Superior temporal gyrus (tissue), 1 donor: Measurements from ENCODE around the gene CCL16.
"Not testable (repeated sequence)": the region's sequence is repeated elsewhere in the genome, so short reads cannot be mapped to it uniquely, and the experiment has no call there.

Experiments
- DNase-seq: peaks from one replicate; pipeline ENCODE4 v3.0.0-alpha.2; 2016; ENCODE audit errors: extremely low spot score

Gene CCL16, protein sequence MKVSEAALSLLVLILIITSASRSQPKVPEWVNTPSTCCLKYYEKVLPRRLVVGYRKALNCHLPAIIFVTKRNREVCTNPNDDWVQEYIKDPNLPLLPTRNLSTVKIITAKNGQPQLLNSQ

DNA sequence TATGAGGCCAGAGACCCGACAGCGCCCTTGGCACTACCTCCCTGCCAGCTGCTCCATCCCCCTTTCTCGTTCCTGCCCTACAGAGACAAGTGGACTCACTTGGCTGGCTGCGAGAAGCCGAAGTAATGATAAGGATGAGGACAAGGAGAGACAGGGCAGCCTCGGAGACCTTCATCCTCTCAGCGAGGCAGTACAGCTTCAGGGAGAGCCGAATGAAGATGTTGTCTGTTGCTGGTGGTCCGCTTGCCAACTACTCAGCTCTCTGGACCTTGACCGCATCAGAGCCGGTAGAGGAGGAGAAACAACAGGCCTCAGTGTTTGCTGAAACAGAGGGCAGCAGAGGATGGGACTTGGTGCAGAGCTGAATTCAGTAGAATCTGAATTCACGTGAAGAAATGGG, at the start of gene CCL16:
CCL16 (minus strand) TSS at position 252 of the 400 bp plus-strand sequence; CDS start at position 175, 77 bp downstream.
- DNase-seq = no peak

DNA sequence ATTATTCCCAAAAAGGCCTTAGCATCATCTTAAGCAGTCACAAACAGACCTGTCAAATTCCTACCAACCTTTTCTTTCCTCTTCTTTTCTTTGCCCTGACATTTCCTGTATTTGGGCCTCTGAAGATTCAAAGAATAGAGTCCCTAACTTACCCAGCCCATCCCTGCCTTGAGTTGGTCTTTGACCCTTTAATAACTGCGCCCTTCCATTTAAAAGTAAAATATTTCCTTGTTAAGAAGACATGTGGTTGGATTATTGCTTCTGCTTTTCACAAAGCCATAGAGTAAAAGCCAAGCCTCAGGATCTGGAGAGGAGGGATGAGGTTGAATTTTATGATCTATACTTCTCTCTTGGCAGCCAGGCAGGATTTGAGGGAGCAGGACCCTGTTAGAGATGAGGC, 49.7 kb upstream of the CCL16 start:
- DNase-seq = no peak

DNA sequence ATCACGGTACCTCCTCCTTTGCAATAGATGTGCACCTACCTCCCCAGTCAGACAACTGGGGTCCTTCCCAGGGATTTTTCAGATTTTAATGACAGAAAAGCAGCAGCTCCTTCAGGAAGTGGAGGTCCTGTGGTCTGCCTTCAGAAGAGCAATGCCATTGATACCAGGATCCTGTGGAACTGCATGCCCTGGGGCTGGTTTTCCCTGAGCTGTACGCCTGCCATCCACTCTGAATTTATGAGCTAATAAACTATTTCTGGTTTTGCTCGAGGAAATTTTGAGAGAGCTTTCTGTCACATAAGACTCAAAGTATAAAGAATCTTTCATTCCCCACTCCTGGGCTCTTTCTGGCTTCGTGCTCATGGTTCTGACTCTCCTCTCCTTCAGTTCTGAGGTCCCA, 46.5 kb upstream of the CCL16 start:
- no peak for DNase-seq

DNA sequence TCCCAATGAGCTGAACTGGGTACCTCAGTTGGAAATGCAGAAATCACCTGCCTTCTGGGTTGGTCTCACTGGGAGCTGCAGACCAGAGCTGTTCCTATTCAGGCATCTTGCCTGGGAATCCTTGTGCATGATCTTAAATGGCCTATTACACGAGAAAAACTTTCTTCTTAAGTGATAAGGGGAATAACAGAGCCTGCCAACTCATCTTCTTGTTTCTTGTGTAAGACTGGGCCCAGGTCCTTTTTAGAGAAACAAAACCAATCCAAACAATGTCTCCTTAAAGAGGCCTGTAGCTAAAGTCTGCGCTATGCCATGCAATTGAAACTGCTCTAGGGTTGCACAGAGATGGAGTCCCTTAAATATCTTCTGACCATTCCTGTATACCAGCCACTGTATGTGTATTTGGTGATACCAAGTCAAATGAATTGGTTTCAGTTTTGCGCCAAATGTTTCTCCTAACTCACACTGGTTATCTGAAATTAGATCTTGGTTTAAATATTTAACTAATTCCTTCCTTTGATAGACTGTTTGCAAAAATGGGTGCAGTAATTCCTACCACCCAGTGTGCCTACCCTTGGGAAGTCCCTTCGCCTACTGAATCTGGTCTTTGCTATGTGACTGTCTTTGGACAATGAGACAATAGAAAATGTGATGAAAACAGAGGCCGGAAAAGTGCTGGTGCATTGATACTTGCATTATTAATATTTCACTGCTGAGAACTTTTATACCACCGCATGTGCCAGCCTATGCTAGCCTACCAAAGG, 43.0 kb upstream of the CCL16 start:
- DNase-seq = no peak

DNA sequence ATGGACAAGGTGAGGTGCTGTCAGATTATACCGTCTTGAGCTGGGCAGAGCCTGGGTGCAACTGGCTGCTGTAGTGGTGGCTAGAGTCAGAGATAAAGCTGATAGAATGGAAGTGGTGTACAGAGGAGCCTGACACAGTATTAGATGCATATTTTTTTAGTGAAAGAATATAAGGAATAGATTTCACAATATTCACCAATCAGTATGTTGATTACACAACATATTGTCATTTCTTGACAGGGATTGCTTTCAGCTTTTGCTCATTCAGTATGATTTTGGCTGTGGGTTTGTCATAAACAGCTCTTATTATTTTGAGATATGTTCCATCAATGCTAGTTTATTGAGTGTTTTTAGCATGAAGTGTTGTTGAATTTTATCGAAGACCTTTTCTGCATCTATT, 38.1 kb upstream of the CCL16 start:
- no peak for DNase-seq

DNA sequence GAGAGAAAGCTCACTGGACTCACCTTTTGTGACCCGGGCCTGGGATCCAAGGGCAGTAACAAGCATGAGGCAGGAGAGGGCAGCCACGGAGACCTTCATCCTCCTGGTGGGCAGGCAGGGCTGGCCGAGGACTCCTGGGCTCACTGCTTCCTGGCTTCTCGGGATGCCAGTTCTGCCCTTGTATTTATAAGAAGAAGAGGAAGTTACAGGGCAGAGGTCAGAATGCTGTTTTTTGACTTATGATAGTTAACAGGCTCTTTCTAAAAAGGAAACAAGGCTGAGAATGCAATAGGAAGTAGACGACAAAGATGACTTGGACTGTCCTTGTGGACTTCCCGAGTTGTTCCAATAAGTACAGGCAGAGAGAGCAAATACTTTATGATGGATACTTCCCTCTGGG, 36.5 kb upstream of the CCL16 start, which contains the start of gene CCL23:
CCL23 (minus strand) TSS at position 174 of the 400 bp plus-strand sequence; CDS start at position 99, 75 bp downstream.
- DNase-seq = no peak

DNA sequence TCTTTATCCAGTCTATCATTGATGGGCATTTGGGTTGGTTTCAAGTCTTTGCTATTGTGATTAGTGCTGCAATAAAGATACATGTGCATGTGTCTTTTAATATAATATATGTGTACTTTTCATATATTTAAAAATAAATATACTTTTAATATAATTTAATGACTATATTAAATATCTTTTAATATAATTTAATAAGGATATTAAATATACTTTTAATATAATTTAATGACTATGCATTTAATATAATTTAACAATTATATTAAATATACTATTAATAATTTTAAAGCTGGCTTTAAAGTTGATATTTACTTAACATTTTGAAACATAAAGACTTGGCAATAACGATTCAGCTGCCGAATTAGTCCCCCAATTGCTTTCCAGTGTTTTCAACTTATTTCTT, 35.3 kb upstream of the CCL16 start:
- DNase-seq = no peak

DNA sequence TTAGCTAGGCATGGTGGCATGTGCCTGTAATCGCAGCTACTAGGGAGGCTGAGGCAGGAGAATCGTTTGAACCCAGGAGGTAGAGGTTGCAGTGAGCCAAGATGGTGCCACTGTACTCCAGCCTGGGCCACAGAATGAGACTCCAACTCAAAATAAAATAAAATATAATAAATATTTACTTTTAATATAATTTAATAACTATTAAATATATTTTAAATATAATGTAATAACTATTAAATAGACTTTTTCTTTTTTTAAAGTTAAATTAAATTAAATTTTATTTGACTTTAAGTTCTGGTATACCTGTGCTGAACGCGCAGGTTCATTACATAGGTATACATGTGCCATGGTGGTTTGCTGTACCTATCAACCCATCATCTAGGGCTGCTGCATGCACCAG, 34.6 kb upstream of the CCL16 start:
- DNase-seq = not testable (repeated sequence)

DNA sequence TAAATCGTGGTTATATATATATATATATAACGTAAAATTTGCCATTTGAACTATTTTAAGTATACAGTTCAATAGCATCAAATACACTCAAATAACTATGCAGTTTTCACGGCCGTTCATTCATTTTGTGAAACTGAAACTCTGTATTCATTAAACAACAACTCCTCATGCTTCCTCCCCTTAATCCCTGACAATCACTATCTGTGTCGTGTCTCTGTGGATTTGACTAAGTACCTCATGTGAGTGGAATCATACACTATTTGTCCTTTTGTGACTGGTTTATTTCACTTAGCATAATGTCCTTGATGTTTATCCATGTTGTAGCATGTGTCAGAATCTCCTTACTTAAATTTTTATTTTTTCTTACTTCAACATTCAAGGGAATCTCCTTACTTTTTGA, 33.6 kb upstream of the CCL16 start:
- no peak for DNase-seq

DNA sequence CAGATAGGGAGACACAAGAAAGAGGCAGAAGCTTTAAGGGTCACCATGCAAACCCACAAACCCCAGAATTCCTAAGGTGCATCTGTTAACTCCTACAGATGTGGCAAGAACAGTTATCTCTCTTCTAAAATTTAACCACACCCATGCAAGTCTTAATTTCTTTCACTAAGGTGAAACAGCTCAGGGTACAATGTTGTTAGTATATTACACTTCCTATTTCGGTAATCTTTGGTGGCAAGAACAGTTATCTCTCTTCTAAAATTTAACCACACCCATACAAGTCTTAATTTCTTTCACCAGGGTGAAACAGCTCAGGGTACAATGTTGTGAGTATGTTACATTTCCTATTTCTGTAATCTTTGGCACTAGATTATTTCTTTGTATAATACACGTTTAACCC, 29.9 kb upstream of the CCL16 start:
- DNase-seq = no peak

DNA sequence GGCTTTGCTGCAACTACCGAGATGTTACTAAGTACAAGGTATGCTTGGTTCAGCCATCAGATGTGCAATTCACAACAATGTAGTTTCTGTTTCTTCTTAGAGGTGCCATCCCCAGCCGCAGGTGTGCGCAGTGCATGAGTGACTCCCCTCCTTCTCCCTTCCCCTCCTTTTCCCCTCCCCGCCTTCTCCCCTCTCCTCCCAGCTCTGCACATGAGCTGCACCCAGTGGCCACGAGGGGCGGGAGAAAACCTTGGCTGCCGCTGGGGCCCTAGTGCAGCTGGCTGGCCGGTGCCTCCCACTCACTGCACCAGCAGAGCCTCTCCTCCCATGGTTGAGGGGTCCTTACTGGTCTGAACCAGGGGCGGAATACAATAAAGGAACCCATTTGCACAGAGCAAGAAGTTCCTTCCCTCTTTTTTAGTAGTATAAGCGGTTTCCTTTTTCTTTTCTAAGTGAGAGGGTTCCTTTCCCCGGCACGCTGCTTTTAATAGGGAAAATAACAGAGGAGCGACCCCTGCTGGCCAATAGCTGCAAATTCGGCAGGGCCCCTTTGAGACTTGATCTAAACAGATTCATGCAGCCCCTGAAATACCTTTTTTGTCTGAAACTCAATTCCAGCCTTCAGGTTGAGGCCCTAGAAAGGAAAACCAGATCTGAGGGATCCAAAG, 27.8 kb upstream of the CCL16 start:
- no peak for DNase-seq

DNA sequence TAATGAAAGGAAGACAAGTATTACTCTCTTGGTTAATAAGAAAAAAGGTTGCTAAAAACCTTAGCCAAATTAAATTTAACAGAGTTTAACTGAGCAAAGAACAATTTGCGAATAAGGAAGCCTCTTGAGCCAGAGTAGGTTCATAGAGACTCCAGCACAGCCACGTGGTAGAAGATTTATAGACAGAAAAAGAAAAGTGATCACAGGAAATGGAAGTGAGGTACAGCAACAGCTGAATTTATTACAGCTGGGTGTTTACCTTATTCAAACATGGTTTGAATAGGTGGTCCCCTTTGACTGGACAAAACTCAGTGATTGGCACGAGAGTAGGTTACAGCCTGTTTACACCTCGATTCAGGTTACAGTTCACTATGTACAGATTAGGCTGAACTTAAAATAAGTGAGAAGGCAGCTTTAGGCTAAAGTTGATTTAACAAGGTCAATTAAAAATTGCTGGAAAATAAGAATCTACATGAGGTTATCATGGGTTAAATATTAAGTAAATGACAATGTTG, 23.4 kb upstream of the CCL16 start:
- no peak for DNase-seq

DNA sequence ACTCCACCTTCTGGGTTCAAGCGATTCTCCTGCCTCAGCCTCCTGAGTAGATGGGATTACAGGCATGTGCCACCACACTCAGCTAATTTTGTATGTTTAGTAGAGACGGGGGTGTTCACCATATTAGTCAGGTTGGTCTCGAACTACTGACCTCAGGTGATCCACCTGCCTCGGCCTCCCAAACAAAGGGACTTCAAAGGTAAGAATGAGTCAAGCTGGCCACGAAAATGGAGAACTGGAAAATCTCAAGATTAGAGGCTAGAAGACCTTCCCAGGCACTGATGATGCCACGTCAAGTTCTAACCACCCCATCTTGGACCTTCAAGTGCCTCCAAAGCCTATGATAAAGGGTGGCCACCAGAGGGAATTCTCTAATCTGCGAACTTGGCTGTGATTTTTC, 21.3 kb upstream of the CCL16 start:
- no peak for DNase-seq

DNA sequence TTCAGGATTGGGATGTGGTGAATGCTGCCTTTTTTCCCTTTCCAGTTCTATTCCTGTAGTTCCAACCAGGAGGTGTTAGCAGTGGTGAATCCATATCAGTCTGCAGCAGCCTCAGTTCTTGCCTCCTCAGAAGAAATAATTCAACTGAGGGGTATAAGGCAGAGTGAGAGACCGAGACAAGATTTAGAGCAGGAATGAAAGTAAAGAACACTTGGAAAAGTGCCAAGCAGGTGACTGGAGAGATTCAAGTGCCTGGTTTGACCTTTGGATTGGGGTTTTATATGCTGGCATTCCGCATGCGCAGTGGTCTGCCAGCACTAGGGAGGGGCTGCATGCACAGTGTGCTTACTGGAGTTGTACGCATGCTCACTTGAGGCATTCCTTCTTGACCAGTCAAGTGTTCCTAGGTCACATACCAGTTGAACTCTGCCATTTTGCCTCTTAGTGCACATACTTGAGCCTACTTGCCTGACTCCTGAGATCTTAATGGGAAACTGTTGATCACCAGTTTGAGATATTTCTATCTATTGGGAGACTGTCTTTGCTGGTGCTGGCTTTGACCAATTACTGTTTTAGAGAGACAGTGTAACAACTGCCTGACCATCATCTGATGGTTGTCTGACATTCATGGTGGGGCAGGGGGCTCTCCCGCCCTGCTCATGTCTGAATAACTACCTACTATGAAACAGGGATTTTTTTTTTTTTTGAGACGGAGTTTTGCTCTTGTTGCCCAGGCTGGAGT, 20.7 kb upstream of the CCL16 start:
- no peak for DNase-seq

DNA sequence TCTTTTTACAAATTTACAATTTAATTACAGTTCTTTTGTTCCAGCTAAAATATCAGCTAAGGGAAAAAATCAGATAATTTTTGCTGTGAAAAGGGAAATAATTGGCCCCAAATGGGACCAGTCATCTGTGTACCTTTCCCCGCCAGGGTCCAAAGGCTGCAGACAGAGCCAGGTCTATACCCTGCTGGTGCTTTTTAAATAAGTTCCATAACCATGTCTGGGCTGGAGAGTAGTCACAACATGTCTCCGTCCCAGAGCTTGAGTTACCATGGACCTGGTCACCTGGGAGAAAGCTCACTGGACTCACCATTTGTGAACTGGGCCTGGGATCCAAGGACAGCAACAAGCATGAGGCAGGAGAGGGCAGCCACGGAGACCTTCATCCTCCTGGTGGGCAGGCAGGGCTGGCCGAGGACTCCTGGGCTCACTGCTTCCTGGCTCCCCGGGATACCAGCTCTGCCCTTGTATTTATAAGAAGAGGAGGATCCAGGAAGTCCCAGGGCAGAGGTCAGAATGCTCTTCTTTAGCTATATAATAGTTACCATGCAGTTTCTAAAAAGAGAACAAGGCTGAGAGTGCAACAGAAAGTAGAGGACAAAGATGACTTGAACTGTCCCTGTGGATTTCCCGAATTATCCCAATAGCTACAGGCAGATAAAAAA, 19.9 kb upstream of the CCL16 start, which contains the start of gene CCL15:
CCL15 (minus strand) TSS at position 444 of the 662 bp plus-strand sequence; CDS start at position 383, 61 bp downstream.
- no peak for DNase-seq

DNA sequence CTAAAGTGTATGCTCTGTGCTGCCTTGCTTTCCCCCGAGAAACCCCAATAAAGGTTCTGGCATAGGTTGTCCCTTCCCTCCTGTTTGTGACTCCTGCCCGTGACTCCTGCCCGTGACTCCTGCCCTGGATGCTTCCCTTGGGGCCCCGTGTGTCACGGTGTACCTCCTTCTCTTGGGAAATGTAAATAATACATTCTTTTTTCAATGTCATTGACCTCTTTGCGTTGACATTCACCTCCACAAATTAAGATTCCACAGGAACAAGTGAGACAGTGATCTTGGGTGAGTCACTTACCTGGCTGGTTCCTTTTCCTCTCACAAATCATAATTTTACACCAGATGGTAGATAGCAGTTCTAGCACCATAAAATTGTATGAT, 19.4 kb upstream of the CCL16 start:
- DNase-seq = no peak

DNA sequence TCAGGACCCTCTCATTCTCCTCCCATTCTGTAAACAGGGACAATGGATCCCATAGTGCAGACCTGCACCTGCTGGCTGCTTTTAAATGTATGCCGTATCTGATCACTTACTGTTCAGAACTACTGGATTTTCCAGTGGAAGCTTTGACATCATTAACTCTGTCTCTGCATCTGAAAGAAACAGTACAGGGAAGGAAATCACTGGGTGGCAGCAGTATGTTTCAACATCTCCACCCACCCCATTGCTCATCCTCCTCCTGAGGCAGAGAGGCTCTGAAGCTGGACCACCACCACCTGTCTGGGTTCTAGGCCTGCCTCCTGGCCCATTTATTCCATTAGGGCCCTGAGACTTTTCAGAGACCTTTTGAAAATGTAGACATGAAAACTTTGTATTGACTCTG, 17.5 kb upstream of the CCL16 start:
- DNase-seq = no peak

DNA sequence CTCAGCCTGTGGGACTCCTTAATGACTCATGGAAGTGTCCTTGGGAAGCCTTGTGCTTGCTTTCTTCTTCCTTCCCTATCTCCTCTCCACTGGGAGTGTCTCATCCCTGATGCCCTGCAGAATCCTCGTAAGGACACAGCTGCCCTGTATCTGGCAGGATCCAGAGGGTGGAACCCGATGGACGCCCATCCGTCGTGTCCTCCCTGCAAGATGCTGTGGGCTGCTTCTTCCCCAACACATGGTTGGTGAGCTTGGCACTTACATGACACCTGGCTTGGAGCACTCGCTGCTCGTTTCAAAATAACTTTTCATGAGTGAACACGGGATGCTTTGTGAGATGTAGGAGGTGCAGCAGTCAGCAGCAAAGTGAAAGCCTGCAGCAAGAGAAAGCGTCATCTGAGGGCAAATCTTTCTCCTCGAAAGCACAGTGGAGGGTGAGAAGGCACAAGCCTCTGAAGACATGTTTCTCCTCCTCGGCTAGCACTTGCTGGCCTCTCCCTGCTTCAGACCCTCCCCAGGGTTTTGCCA, 16.8 kb upstream of the CCL16 start:
- no peak for DNase-seq

DNA sequence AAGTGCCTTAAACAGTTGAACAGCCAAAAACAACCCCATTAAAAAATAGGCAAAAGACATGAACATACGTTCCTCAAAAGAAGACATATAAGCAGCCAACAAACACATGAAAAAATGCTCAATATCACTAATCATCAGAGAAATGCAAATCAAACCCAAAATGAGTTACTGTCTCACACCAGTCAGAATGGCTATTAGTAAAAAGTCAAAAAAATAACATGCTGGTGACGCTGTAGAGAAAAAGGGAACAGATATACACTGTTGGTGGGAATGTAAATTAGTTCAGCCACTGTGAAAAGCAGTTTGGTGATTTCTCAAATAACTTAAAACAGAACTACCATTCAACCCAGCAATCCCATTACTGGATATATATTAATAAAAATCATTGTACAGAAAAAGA, 14.0 kb upstream of the CCL16 start:
- DNase-seq = not testable (repeated sequence)

DNA sequence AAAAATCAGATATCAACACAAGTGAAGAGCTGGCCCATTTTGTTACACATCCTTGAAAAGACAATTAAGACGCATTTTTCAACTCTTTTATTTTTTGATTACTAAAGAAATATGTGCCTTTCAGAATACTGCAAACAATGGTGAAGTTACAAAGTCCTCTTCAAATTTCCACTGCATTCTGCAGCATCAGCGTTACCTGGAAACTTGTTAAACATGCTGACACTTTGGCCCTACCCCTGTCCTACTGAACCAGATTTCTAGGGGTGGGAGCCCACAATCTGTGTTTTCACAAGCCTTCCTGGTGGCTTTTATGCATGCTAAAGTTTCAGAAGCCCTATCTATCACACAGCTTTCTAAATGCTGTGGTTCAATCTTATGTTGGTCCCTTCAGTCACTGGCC, 9.8 kb upstream of the CCL16 start:
- no peak for DNase-seq

DNA sequence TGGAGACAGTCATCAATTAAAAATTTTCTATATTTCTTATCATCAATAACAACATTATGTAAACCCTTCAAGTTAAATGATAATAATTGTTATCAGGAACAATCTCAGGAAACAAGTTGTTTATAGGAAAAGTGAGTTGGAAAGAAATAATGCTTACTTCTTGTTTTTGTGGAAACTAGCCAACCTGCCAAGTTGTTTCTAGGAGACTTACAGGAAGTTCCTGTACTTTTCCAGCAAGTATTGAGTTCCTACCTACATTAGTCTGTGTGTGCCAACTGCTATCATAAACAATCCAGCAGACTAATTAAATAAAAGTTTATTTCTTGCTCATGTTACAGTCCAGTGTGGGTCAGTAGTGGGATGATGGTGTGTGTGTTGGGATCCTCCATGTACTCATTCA, 6.9 kb upstream of the CCL16 start:
- no peak for DNase-seq
